Measurements from ENCODE around the gene BRAT1. TPM values are rescaled to one million over a fixed set of nuclear protein-coding genes. Genes with fewer than 3 reads are reported as not detected.

Gene BRAT1
- total and polyA plus RNA-seq, 2 experiments from 2014 or later, result 32.5 to 76.8 TPM

GRCh38 chr7:2567679-2568278, 12.5 kb upstream of the BRAT1 start:
- no peaks in the 10 kb centered on the region for H4K20me1 ChIP-seq (replicated peaks; ENCODE audit: insufficient read depth)
- H3K27ac ChIP-seq (ENCODE audit: low read depth), result 0 out of 2 replicates have a peak overlapping the region, but pooled peaks have one; percentile 32
- no peak overlapping the region for H2AFZ ChIP-seq
- H3K4me3 Mint-ChIP-seq, result no peak overlapping the region
- no peaks in the 10 kb centered on the region for H3K9me2 ChIP-seq (ENCODE audit: insufficient read depth)
- H3K4me1 ChIP-seq (ENCODE audit: insufficient read depth), result no peaks in the 10 kb centered on the region; the same call in 1 of the 2 replicates
- peaks cover 4% of the 10 kb centered on the region for H3K27me3 Mint-ChIP-seq (ENCODE audit: insufficient read depth, low read depth, poor library complexity)
- H3K27ac Mint-ChIP-seq, result no peak overlapping the region
- H3K79me2 ChIP-seq (replicated peaks; ENCODE audit: insufficient read depth), result no peaks in the 10 kb centered on the region
- peaks cover 3% of the 10 kb centered on the region; the same call in 1 of the 3 replicates for H3K36me3 Mint-ChIP-seq (ENCODE audit: low read depth)
- H3K4me3 ChIP-seq, result no peak overlapping the region
- H3F3A ChIP-seq (replicated peaks; ENCODE audit: low read depth), result peaks cover 12% of the 10 kb centered on the region; the same call in 1 of the 2 replicates
- H3K4me2 ChIP-seq, result no peak overlapping the region
- ATAC-seq, result peak; percentile 92
- H3K27me3 ChIP-seq (ENCODE audit: insufficient read depth), result no peaks in the 10 kb centered on the region
- peak; percentile 76 for DNase-seq (ENCODE audit: low spot score)
- H3K4me1 Mint-ChIP-seq, result peaks cover 11% of the 10 kb centered on the region
- no peaks in the 10 kb centered on the region for H3K36me3 ChIP-seq (ENCODE audit: insufficient read depth)
- TF ChIP-seq ETS1 (IDR thresholded peaks at IDR 0.05), result no peak
- TF ChIP-seq CTCF (conservative IDR thresholded peaks at IDR 0.05; ENCODE audit: low read depth in 2 of 2), result peak; percentile 61 to 91
- H3K9me3 Mint-ChIP-seq, result no peaks in the 10 kb centered on the region

- peaks cover 3% of the 10 kb centered on the region for H3K27me3 Mint-ChIP-seq (ENCODE audit: insufficient read depth, low read depth, poor library complexity)
- Histone ChIP-seq H3K4me2 (no peak overlapping the region), H3F3A (replicated peaks; ENCODE audit: low read depth) (peaks cover 12% of the 10 kb centered on the region; the same call in 1 of the 2 replicates), H3K4me1 (ENCODE audit: insufficient read depth) (no peaks in the 10 kb centered on the region; the same call in 1 of the 2 replicates), H3K79me2 (replicated peaks; ENCODE audit: insufficient read depth) (no peaks in the 10 kb centered on the region), H3K27me3 (ENCODE audit: insufficient read depth) (no peaks in the 10 kb centered on the region), H2AFZ (no peak overlapping the region), H3K27ac (ENCODE audit: low read depth) (0 out of 2 replicates have a peak overlapping the region, but pooled peaks have one; percentile 32), H3K4me3 (no peak overlapping the region), H3K36me3 (ENCODE audit: insufficient read depth) (no peaks in the 10 kb centered on the region), H4K20me1 (replicated peaks; ENCODE audit: insufficient read depth) (no peaks in the 10 kb centered on the region), H3K9me2 (ENCODE audit: insufficient read depth) (no peaks in the 10 kb centered on the region)
- peaks cover 11% of the 10 kb centered on the region for H3K4me1 Mint-ChIP-seq
- 0 out of 4 replicates have a peak, but pooled peaks of 1 of the 2 experiments have one; percentile 5 for TF ChIP-seq CTCF (conservative IDR thresholded peaks at IDR 0.05; ENCODE audit: low read depth in 2 of 2)
- TF ChIP-seq NANOG (IDR thresholded peaks at IDR 0.05; ENCODE audit: borderline replicate concordance), result no peak
- DNase-seq (ENCODE audit: low spot score), result no peak
- H3K36me3 Mint-ChIP-seq (ENCODE audit: low read depth), result peaks cover 3% of the 10 kb centered on the region; the same call in 1 of the 3 replicates
- H3K4me3 Mint-ChIP-seq, result no peak overlapping the region
- ATAC-seq, result peak; percentile 61
- H3K27ac Mint-ChIP-seq, result no peak overlapping the region
- no peaks in the 10 kb centered on the region for H3K9me3 Mint-ChIP-seq
Measured at GRCh38 chr7:2566890-2567678, 11.8 kb upstream of the BRAT1 start.
